ENCODE measurements around the gene MESP2.
"Not testable (repeated sequence)": the region's sequence is repeated elsewhere in the genome, so short reads cannot be mapped to it uniquely, and the experiment has no call there.

The MESP2 gene

DNA sequence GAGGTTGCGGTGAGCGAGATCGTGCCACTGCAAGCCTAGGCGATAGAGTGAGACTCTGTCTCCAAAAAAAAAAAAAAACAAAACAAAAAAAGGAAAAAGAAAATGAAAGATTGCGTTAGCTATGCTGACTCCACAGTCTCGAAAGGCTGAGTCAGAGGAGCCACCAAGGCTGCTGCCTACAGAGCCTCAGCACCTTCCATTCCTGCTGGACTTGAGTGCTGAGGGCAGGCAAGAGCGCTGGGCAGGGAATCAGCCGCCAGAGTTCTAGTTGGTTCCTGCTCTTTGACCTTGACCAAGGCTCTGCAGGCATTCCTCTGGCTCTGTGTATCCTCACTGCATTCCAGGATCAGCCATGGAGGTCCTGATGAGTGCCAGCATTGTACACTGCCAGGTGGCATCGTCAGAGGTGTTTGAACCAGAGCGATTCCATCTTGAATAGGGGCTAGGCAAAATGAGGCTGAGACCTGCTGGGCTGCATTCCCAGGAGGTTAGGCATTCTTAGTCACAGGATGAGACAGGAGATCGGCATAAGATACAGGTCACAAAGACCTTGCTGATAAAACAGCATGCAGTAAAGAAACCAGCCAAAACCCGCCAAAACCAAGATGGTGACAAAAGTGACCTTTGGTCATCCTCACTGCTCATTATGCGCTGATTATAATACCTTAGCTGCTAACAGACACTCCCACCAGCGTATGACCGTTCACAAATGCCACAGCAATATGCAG, 5.9 kb downstream of the MESP2 start:
- DNase-seq = no peak

DNA sequence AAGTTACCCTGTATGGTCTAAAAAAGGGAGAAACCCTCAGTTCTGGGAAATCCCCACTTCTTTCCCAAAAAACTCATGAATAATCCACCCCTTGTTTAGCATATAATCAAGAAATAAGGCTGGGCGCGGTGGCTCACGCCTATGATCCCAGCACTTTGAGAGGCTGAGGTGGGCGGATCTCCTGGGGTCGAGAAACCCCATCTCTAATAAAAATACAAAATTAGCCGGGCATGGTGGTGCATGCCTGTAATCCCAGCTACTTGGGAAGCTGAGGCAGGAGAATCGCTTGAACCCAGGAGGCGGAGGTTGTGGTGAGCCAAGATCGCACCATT, 6.5 kb downstream of the MESP2 start:
- not testable (repeated sequence) for DNase-seq

DNA sequence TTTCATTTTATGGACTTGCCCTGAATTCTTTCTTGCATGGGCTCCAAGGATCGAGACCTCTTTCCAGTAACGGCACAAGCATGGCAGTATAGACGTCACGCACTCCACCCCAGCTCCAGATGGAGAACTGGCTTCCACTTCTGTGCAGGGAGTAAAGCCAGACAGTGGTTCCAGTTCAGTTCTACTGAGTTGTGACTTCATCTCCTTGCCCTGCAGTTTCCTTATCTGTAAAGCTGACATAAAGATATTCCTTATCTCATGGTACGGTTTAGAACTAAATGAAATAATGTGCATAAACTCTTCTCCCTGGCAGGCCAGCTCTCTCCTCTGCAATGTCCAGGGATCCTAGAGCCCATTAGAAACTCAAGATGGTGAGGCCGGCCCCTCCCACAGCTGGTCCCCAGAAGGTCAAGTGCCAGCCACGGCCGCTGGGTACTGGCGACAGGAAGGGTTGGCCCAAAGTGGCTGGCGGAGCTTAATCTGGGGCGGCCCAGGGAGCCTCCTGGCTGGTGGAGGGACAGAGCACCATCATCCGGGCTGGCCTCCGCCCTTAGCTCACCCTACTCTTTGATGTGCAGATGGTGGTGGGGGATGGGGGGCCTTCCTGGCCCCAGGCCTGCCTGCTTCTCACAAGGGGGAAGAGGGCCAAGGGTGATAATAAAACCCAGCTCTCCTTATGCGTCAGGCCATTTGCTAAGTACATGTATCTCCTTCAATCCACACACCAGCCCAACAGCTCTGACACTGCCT, 7.2 kb downstream of the MESP2 start:
- no peak for DNase-seq

DNA sequence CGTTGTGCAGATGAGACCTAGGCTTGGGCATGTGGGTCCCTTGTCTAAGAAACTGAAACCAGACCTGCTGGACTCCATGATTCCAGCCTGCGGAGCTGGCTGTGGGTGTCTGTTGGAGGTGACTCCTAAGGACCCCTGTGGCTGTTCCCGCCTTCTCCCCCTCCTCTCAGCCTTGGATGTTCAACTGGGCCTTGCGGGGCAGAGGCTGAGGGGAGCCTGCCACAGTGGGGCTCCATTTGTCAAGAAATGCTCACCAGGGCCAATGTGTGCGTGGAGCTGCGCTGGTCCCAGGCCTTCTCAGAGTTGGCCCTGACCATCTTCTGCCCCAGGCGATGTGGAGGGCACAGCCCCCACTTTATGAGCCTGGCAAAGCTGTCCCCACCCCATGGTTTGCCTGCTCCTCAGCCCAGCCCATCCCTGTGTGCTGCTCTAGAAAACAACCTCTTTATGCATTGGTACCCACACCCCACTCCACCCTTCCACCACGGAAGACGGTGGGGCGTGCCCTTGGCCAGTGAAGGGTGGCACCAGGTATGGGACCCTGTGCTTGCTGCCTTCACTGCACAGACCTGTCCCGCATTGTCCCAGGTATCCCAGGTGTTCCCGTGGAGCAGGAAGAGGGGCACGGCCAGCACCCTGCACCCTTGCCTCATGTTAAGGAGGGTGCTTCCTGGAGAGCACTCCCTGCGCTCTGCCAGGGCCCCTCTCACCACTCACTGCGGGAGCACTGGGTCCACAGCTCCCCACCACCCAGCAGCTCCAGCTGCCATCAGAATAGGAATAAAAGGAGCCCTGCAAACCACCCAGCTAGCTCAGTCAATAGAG, 7.9 kb downstream of the MESP2 start:
- no peak for DNase-seq

DNA sequence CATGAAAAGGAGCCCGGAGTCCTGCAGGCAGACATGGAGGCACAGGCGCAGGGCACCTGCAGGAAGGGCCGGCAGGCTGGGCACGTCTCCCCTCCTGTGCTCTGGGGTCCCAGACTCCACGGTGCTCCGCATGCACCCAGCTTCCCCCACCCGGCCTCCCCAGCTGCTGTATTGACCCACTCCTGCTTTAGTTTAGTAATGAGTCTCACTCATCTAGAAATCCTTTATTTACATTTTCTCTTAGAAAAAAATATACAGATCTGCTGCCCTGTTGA, 8.5 kb downstream of the MESP2 start:
- no peak for DNase-seq

DNA sequence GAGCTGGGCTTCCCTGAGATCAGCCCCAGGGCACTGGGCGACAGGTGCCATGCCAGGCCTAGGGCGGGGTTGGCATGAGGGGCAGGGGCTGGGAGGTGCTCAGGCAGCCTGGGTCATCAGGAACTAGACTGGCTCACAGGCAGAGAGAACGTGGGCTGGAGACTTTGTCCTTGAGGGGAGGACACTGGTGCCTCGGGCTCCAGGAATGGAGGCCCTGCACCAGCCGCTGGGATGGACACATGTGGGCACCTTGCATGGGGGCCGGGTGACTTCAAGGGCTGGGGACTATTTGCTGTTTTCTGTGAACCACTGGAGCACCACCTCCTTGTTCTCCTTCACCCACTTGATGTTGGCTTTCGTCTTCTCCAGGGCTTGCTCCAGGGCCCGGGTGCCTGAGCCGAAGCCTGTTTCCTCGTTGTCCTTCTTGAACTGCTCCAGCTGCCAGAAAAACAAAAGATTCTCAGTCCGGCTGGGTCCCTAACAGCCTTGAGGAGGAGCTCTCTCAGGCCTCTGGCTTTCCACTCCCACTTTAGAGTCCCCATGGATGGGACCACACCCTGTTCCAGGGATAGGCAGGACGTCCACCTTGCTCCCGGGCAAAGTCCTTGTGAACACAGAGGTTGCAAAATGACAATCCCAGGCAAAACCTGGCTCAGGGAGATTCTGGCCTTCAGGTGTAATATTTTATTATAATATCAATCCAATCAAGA, 9.1 kb downstream of the MESP2 start:
- DNase-seq = no peak

DNA sequence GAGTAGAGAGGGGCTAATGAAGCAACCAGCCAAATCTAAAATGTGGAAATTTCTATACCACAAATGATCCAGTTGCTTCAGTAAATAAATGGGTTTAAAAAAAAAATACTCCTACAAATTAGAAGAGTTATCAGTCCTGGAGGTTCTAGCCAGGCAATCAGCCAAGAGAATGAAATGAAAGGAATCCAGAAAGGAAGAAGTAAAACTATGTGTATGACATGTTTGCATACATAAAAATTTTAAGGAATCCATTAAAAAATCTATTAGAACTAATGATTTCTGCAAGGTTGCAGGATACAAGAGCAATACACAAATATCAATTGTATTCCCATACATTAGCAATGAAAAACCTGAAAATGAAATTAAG, 9.6 kb downstream of the MESP2 start:
- DNase-seq = no peak

DNA sequence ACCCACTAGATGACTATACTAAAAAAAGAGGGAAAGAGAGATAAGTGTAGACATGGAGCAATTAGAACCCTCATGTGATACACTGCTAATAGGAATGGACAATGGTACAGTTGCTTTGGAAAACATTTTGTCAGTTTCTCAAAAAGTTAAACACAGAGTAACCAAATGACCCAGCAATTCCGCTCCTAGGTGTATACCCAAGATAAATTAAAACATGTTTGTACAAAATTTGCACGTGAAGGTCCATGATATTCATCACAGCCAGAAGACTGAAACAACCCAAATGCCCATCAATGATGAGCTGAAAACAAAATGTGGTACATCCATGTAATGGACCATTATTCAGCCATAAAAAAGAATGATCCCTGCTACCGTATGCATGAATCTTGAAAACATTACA, 11.8 kb downstream of the MESP2 start:
- DNase-seq = no peak

DNA sequence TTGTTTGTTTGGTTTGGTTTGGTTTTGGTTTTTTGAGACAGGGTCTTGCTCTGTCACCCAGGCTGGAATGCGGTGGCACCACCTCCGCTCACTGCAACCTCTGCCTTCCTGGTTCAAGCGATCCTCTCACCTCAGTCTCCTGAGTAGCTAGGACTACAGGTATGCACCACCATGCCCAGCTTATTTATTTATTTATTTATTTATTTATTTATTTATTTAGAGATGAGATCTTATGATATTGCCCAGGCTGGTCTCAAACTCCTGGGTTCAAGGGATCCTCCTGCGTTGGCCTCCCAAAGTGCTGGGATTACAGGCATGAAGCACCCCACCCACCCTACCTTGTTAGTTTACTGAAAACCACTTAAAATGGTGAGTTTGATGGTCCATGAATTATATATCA, 12.5 kb downstream of the MESP2 start:
- DNase-seq = not testable (repeated sequence)

DNA sequence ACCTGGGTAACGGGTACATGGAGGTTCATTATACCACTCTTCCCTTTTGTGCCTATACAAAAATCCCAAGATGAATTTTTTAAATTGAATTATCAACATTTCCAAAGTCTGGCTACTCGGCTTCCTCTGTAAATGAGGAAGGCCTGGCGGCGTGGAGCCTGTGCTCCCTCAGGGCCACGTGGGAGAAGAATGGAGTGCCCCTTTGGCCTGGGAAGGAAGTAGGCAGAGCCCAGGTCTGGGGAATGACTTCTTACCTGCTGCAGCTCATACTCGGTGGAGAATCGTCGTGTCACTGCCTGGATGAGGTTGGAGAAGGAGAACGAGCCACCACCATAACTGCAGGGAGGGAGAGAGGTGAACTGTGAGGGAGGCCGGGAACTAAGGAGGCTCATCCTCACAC, 14.1 kb downstream of the MESP2 start:
- DNase-seq = no peak

DNA sequence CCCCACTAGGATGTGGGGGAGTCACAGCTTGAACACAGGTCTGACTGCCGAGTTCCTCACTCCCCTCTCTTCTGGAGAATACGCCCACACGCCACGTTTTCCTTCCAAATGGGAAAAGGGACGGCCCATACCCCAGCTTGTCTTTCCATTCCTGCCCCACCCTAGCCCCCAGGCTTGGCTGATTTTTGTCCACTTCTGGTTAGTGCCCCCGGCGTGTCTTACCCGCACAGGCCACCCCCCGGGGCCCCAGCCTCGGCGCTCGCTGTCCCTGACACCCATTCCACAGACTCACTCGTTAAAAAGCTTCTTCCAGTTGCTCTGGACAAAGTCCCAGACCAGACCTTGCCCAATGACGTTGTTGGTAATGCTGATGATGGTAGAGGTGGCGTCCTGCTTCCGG, 14.5 kb downstream of the MESP2 start:
- no peak for DNase-seq

DNA sequence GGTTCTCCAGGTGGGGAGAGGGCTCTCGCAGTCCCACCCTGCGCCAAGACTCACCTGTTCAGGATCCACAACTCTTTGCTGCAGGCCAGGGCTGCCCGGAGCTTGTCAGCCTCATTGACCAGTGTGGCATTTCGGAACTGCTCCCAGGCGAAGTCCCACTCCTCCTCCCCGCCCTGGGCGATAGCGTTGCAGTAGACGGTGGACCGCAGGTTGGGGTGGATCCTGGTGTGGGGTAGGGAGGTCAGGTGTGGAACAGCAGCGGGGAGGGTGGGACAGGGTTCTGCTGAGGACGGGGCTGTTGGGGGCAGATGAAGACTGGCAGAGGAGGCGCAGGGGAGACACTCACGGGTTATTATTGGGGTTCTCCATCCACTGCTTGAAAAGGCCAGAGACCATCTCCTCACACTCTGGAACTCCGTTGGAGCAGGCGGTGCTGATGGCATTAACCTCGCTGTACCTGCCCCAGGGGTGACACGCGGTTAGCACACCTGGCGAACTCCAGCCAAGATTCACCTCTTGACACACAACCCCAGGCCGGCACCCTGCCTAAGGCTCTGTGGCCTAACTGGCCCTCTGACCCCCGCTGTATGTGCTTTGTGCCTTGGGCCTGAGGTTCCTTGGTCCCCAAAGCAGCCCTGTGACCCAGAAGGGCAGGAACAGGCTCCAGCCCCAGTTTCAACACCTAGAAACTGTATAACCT, 16.1 kb downstream of the MESP2 start:
- no peak for DNase-seq

DNA sequence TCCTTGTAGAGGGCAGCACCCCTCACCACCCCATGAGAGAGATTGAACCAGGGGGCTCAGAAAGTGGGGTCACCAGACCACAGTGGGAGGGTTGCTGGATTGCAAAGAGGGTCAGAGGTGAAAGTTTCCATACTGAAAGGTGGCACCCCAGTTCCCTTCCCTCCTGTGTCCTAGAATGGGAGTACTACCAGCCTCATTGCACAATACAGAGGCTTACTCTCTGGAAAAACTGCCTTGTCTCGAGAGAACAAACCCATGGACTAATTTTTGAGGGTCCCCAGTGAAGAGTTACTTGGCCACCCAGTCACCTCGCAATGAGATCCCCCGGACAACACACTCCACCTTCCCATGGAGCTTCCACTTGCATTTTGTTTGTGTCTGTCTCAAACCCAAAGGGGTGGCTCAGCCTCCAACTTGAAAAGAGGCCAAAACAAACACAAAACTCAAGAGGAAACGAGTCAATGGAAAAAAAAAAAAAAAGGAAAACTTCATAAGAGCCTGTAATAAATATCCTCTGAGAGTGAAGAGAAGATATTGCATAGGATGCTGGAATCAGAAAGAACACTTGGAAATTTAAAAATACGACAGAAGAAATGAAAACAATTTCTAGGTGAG, 18.6 kb downstream of the MESP2 start:
- DNase-seq = no peak

DNA sequence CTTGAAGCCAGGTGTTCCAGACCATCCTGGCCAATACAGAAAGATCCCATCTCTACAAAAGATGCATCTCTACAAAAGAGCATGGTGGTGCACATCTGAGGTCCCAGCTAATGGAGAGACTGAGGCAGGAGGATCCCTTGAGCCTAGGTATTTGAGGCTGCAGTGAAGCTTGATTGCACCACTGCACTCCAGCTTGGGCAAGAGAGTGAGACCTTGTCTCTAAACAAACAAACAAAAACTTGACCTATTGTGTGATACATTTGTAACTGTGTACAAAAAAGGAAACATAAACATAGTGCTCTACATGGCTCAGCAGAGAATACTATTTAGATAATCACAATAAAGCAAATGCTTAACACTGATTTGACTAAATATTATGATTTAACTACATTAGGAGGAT, 19.9 kb downstream of the MESP2 start:
- no peak for DNase-seq

DNA sequence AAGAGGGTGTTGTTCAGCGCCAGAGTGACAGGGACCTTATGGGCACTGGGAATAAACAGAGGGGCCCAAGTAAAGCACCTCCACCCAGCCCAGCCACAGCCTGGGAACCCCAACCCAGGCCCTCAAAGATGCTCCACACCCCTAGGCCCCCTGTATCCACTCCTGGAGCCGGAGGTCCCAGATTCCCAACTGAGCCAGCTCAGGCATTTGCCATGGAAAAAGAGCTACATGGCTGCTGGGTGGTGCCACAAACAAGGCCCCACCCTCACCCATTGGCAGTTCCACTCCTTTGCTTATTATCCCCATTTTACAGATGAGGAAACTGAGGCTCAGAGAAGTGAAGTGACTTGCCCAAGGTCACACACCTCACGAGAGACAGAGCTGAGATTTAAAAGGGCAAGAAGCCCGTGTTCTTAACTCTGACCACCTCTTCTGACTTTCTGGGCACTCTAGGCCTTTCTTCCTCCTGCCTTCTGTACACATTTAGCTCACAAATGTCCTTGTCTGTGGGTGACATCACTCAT, 21.6 kb downstream of the MESP2 start:
- no peak for DNase-seq

DNA sequence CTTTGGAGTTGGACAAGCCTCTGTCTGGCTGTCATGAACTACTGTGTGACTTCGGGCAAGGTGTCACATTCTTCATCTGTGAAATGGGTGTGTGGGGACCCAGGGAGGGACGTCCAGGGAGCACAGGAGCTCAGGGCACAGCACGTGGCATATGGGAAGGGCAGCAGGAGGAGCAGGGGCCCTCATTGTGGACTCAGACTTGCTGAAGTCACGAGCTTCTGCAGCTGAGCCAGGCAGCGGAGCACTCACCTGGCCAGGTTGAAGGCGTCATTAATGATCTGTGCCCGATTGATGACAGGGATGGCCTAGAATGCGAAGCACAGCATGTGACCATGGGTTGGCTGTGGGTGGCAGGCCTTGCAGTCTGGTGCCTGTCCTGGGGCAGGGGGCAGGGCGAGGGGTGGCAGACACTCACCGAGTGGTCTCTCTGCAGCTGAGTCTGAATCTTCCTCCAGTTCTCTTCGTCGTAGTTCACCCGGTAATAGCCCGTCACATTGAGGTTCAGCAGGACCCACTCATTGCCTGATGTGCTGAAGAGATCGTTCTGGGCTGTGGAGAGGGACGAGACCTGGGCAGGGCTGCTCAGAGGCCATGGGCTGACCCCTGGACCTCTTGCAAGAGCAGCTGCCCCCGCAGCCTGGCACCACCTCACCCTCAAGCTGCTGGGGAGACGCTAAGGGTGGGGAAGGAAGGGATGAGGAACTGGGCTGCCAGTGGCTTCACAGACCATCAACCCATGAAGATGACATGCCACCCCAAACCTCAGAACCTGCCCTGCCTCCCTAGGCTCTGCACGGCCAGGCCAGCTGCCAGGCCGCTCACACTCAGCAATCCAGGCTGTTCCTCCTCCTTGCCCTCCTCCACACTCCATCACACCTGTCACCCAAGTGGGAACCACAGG, 23.1 kb downstream of the MESP2 start:
- DNase-seq = no peak

DNA sequence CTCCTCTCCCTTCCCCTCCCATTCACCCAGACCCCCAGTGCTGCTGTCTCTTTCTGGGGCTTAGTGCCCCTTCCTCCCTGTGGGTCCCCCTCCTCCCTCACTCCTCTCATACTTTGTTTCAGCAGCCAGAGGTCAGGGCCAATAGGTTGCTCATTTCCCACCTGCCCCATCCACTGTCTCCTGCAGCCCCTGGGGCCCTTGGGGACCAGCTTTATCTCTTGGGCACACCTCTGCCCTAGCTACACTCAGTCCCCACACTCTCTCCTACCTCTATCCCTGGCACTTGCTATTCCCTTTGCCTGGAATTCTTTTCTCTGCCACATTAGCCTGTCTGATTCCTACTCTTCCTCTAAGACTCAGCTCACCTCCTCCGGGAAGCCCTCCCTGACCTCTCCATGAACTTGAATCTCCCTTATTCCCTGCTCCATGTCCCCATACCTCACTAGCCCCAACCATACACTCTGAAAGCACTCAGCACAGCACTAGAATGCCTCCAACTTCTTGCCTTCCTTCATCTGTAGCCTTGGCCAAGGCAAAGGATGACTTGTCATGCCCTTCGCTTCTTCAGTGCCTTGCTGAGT, 23.9 kb downstream of the MESP2 start:
- DNase-seq = no peak

DNA sequence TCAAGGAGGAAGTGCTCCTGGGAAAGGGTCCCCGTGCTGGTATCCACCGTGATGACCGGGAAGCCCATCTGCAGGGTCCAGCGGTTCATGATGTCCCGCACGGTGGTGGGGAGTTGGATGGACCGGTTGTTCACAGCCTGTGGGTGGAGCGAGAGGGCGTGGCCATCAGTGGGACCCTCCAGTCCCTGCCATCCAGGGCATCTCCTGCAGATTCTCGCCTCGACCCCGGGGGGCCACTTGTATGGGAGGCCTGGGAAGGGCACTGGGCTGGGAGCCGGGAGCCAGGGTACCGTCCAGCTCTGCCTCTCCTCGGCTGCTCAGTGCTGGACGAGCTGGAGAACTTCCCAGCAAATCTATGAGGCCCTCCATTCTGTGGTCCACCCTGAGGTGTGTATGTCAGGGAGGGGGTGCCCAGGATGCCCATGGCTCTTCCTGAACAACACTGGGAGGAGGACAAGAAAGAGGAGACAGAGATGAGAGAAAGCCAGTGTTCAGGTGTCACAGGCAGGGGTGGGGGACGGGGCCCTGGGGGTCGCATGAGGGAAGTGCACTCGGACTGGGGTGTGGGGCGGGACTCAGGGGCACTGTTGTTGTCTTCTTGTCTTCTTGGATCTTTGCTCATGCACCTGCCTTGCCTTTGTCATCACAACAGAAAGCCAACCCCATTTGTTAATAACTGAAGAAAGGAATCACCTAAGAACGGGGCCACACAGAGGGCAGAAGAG, 25.5 kb downstream of the MESP2 start:
- no peak for DNase-seq

DNA sequence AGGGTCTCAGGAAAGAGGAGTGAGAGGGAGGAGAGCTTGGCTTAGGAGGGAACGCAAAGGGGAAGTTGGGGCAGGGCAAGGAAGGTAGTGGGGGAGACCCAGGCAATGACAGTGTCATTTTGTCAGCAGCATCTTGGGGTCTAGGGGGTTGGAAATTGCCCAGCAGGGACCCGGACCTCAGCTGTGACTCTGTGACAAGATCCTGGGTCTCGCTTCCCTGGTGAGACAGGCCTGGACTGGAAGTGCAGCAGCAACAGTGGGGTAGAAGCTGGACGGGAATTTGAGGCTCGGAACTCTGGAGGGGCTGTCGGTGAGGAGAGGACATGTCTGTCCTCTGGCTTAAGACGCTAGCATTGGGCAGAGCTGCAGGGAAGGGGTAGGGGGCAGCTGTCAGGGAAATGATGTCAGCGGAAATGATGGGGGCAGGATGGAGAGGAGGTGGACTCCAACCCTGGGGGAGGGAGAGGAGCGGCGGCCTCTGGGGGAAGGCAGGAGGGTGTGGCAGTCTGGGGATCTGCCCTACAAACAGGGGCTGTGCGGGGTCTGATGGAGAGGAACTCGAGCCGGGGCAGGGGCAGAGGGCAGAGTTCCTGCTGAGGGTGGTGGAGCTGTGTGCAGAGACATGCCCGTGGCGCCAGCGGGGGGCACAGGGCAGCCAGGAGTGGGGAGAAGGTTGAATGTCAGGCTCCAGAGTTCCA, 26.2 kb downstream of the MESP2 start:
- no peak for DNase-seq
